Left forelimb (tissue), 1 donor: ENCODE results near the gene SETD1A.

ENCODE experiments used
- DNase-seq: peaks from one replicate; pipeline ENCODE4 v3.0.0-alpha.2; 2018; ENCODE audit warnings: low spot score

The SETD1A gene

GRCh38 chr16:30982548-30983288, 25.2 kb downstream of the SETD1A start:
- no peak for DNase-seq

GRCh38 chr16:30983289-30983889, 25.8 kb downstream of the SETD1A start:
- no peak for DNase-seq

- no peak for DNase-seq
Observed at GRCh38 chr16:30983898-30984610, 26.5 kb downstream of the SETD1A start.

- peak; percentile 94 for DNase-seq
Observed at GRCh38 chr16:30984669-30985400, 27.3 kb downstream of the SETD1A start, which contains the start of gene HSD3B7. TSS of gene HSD3B7 (plus strand) at chr16:30985207. CDS start at chr16:30985659, 452 bp downstream.

- DNase-seq: no peak
Observed at GRCh38 chr16:30985401-30986128, 28.0 kb downstream of the SETD1A start.

- no peak for DNase-seq
Observed at GRCh38 chr16:30986129-30986991, 28.8 kb downstream of the SETD1A start.

GRCh38 chr16:30987581-30988190, 30.1 kb downstream of the SETD1A start:
- no peak for DNase-seq

GRCh38 chr16:30989469-30990047, 32.0 kb downstream of the SETD1A start:
- no peak for DNase-seq

GRCh38 chr16:30990105-30990504, 32.6 kb downstream of the SETD1A start:
- no peak for DNase-seq

- DNase-seq: no peak
Observed at GRCh38 chr16:30991052-30991451, 33.5 kb downstream of the SETD1A start.

GRCh38 chr16:30992276-30992780, 34.8 kb downstream of the SETD1A start:
- DNase-seq: no peak

GRCh38 chr16:30992931-30993816, 35.6 kb downstream of the SETD1A start:
- no peak for DNase-seq

- DNase-seq: no peak
Observed at GRCh38 chr16:30995927-30996323, 38.4 kb downstream of the SETD1A start.

- no peak for DNase-seq
Observed at GRCh38 chr16:30996324-30996984, 38.9 kb downstream of the SETD1A start.

GRCh38 chr16:30996985-30997724, 39.6 kb downstream of the SETD1A start:
- DNase-seq: peak; percentile 85

GRCh38 chr16:30997725-30998711, 40.5 kb downstream of the SETD1A start:
- DNase-seq: no peak
